H54 (cell line): ENCODE data around the gene PTPN14.

Source experiments
- DNase-seq: peaks from one replicate; pipeline ENCODE4 v3.0.0; 2011; ENCODE audit warnings: low spot score, mixed read lengths; ENCODE audit not compliant: insufficient read length
- FAIRE-seq: peaks from 3 replicates; lab custom pipeline; 2011; peaks lifted over from hg19 to GRCh38; lab: Jason Lieb, UNC
- POLR2A ChIP-seq: IDR thresholded peaks from 2 replicates; pipeline ENCODE4 v1.6.1; 2011; ENCODE audit warnings: low read depth, mild to moderate bottlenecking, low read length

PTPN14 gene

DNA sequence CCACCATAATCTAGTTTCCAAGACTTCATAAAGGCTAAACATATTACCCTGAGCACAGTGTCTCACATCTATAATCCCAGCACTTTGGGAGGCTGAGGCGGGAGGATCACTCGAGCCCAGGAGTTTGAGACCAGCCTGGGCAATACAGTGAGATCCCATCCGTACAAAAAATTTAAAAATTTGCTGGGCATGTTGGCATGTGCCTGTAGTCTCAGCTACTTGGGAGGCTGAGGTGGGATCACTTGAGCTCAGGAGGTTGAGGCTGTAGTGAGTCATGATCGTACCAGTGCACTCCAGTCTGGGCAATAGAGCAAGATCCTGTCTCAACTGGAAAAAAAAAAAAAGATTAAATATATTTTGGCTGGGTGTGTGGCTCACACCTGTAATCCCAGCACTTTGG, 90.1 kb downstream of the PTPN14 start:
- no peak for FAIRE-seq
- no peak for TF ChIP-seq POLR2A

DNA sequence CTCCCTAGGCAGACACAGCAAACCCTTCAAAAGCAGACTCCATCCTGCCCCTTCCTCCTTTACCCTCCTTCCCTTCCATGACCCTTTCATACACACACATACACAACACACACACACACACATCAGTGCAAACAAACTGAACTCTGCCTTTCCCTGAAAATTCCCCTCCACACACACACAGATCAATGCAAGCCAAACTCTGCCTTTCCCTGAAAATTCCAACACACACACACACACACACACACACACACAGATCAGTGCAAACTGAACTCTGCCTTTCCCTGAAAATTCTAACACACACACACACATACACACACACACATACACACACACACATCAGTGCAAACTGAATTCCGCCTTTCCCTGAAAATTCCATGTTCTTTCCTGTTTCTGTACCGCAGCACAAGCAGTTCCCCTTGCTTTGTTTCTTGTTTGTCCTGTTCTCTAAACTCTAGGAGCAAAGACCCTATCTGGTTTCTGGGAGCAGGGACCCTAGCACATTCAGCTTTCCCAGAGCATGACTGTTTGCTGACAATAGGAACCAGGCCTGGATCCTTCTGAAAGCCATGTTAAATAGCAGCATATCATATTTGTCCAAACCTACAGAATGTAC, 91.0 kb downstream of the PTPN14 start:
- DNase-seq (no peak), FAIRE-seq (no peak)
- no peak for TF ChIP-seq POLR2A

More for the DNA sequence above, 90.1 kb downstream of the PTPN14 start:
- DNase-seq: no peak

DNA sequence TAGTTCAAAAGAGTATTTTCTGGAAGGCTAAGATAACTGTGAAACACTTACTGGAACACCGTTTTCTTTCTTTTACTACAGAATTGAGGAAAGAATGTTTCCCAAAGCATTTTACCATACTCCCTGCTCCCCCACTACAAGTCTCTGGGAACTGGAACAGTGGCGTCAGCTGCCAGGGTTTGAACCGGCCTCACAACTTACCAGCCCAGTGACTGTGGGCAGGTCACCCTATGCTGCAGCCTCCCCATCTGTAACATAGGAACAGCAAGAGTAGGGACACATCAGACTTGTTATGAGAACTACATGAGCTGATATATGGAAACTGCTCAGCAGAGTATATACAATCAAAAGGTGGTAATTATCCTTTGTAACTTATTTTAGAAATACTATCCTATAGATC, 91.5 kb downstream of the PTPN14 start:
- no peak for TF ChIP-seq POLR2A
- DNase-seq: no peak
- no peak for FAIRE-seq

DNA sequence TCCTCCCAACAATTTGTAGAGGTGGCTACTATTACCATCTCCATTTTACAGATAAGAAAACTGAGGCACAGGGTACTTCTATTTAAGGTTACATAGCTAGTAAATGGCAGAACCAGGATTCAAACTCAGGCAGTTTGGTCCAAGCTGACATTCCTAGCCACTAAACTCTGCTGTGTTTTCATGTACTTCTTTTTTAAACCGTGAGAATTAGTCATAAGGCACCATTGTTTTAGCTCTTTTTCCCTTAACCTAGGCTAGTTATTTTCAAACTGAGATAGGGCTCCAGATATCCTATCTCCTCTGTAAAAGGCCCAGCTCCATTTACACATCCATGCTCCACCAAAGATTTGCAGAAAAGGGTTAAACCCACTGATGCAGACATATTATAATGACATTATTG, 92.9 kb downstream of the PTPN14 start:
- DNase-seq: no peak
- FAIRE-seq: no peak
- TF ChIP-seq POLR2A: no peak

DNA sequence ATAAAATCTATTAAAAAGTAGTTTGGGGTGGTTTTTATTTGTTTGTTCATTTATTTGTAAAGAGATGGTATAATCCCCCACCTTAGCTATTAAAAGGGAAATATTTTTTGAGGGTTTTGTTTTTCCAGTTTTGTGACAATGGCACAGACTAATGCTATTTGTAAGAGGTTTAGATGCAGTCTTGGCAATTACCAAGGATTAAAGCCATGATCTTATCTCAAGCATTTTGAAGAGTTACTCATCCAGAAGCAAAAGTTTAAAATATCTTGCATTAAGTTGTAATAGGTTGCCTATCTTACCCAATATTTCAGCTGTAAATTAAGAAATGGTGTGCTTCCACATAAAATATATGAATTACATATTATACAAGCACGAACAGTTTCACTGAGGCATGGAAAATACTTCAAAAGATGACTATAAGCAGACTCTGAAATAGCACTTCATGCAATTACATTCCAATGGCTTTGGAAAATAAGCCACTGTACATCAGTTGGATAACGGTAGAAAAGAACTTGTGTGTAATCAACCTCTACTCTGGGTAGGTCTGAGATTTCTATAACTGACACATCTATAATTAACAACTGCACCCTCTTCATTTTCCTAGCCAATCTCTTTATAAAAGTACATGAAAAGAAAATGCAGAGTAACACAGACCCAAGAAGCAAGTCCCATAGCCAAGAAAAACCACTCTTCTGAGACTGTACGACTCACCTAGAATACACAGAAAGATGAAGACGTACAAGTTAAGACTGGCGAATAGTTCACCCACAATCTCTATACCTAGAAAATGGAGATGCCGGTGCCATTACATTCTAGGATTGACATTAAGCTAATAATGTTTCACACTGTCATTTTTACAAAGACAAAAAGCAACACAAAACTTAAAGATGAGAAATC, 95.2 kb downstream of the PTPN14 start:
- DNase-seq (no peak), FAIRE-seq (no peak)
- no peak for TF ChIP-seq POLR2A

DNA sequence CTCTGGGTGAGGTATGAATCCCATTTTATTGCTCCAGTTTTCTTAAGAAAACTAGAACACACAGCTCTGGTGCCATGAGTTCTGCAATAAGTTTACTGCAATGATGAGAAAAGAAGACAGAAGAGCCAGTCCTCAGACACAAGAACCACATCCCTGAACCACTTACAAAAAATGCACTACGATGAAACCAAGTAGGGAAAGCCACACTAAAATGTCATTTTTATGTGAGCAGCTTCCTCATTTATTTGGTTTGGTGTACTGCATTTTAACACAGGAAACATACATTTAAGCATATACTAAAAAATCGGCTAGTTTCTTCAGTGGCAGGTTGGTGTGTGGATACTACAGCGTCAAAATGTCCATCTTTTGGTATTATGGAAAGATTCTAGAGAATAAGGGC, 95.9 kb downstream of the PTPN14 start:
- TF ChIP-seq POLR2A: no peak
- DNase-seq: no peak
- no peak for FAIRE-seq

DNA sequence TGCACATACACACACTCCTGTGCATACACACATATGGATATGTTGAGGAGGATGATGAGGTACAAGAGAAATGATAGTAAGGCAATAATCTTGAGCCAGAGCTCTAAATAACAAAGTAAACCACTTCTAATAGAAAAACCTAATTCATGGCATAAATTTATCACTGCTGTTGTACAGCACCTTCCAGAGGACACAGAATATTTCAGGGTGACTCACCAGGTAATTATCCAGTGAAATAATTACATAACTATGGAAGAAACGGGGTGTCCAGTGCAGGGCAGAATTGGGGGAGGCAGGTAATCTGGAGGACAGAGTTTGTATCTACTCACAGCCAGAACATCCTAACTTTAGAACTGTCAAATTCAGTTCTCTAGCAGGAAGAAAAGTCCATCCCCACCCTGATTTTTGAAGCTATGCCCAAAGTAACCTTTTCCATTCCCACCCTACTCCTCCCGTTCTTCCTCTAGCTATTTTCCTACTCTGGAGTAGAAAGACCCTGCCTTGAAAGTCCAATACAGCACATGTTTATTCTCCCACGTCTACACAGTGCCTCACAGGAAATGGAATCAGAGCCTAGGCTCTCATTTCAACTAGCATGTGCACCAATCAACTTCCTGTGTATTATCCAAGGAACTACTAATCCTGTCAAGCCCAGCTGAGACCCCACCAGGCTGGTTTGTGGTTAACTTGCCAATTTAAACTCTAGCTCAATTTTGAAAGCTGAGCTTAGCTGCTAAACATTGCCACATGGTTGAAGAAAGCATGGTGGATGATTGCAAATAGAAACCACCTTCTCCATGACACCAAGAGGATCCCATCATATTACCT, 96.6 kb downstream of the PTPN14 start:
- FAIRE-seq (peak; percentile 15), DNase-seq (no peak)
- no peak for TF ChIP-seq POLR2A

DNA sequence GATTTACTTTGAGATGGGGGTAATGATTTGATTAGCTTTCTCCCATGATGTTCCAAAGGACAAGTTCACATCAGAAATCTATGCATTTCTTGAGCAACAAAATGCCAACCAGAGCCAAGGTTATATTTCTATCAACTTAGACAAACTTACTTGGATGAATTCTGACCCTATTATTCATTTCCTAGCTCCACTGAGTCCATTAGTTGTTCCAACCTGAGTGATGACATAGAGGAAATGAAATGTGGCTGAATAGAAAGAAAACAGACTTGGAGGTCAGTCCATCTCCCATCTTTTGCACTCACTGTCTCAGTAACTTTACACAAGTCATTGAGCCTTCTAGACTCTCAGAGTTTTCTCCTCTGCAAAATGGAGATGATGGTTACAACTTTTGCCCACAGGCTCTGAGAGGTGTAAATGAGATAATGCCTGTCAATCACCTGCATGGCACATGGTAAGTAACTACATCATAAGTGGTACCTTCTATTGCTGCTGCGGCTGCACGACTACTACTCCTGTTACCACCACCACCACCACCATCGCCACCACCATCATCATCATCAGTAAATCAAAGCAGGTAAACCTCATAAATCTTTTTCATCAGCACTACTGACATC, 98.2 kb downstream of the PTPN14 start:
- FAIRE-seq (peak; percentile 55), DNase-seq (no peak)
- TF ChIP-seq POLR2A: no peak

DNA sequence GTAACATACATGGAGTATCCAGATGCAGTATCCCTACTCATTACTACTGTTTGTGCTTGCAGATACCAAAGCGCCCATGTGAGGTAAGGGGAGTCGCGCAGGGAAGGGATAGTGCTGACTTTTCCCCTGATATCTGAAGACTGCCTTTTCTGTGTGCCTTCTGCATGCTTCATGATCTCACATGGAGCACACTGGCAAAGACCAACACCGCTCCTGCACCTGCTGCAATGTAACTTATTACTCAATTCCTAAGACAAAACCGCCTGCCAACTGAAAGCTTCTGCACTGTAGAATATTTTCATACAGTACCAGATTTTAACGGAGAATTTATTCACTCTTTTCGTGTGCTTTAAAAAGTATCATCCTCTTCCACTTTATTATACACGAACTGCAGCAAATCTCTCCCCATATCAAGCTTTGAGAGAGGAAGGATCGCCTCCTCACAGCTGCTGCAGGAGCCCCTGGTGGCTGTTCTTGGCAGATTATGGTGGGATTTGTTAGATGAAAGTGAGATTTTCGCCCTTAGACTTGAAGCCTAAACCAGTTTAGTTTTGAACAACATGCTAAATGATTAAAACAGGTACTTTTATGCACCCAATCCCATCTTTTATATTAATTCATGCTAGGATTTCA, 99.1 kb downstream of the PTPN14 start:
- no peak for TF ChIP-seq POLR2A
- no peak for DNase-seq
- FAIRE-seq: no peak

DNA sequence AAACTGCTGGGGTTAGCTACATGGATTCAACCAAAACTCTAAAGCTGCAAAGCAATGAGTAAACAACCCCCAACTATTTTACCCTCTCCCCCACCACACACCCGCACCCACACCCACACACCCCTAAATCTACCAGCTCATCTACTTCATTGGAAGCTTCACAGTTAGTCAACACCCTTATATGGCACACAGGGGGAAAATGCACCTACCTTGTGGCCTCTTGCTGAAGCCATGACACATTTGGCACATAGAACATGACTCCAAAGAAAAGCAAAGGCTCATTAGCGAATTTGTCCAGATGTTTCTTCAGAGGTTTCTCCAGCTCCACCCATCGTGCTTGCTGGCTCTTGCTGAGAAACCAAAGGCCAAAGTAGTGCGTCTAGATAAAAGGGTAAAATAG, 99.8 kb downstream of the PTPN14 start:
- TF ChIP-seq POLR2A: no peak
- DNase-seq: no peak
- no peak for FAIRE-seq

DNA sequence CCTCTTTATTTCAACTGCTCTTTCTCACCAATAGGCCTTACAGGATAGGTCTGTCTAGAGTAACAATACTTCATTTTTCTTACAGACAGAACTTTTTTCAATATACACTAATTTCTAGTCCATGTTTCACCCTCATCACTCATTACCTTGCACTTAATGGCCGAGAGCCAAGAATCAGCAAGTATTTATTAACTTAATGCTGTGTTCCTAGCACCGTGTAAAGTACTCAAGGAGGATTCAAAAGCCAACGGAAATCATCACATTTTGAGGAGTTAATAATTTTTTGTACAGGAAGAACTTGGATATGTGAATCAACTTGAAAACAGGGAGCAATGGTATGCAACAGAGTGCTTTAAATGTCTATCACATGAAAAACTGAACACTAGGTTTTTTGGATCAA, 102.0 kb downstream of the PTPN14 start:
- DNase-seq: no peak
- no peak for FAIRE-seq
- no peak for TF ChIP-seq POLR2A

DNA sequence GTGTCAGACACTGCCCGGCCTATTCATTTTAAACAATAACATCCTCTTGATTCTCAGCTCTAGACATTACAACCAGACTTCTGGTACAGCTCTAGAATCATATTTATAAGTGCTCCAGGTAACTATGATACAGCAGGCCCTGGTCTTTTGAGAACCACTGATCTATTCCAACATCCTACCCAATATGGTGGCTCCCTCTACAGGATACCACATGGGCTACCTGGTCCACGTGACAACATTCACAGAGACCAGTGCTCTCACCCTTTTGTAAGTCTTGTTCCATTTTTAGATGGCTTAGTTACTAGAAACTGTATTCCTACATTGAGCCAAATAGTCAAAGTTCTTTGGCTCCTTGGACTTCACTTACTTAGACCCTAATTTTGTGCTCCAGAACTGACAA, 102.9 kb downstream of the PTPN14 start:
- DNase-seq (no peak), FAIRE-seq (no peak)
- TF ChIP-seq POLR2A: no peak

DNA sequence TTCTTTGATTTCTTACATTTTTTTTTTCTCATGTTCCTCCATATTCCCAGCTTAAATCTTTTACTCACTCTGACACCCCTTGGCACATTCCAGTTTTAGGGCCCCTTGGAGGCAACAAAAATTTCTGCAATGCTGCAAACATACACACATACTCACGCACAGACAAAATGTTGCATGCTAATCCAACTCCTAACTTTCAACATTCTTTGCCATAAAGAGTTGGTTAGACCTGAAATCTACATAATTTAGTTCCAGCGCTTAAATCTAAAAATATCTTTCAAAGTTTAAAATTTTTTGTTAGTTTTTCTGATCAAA, 103.9 kb downstream of the PTPN14 start:
- no peak for DNase-seq
- FAIRE-seq: no peak
- no peak for TF ChIP-seq POLR2A
